ENCODE results near the gene AUTS2.
A peak's percentile ranks its signal among the peaks of the same experiment; 100 is the strongest.

The AUTS2 gene

GRCh38 chr7:69708857-69709256 is 110.6 kb downstream of the AUTS2 start:
- Histone ChIP-seq H3K4me3 (ENCODE audit: low read depth, low read length) (no peak overlapping the region), H3K9me3 (ENCODE audit: control insufficient read depth, insufficient read depth, low read depth, low read length) (no peaks in the 10 kb centered on the region), H3K4me1 (ENCODE audit: control insufficient read depth, insufficient read depth, low read length) (peaks cover 33% of the 10 kb centered on the region), H3K36me3 (ENCODE audit: control insufficient read depth in 2 of 2, insufficient read depth in 1 of 2, low read length in 2 of 2) (no peaks in the 10 kb centered on the region), H3K27ac (ENCODE audit: extremely low read depth, low read depth, low read length) (no peak overlapping the region; the same call in 1 of the 2 replicates)
- ChIA-PET CTCF (interaction anchor here (1.0 to 1.4 kb wide), 3 partner anchors 14 to 990 kb away, joined by 5 to 6 read pairs (median 5); no protein-coding TSS in a partner anchor), POLR2A (no interaction called here)
- no peak for TF ChIP-seq ZBTB10 (tag by site-specific recombination; IDR thresholded peaks at IDR 0.05)
- no peak for TF ChIP-seq ZNF292 (tag by site-specific recombination; IDR thresholded peaks at IDR 0.05; ENCODE audit: borderline replicate concordance, low read depth)
- TF ChIP-seq ZNF747 (tag by site-specific recombination; IDR thresholded peaks at IDR 0.05): no peak
- no peak for TF ChIP-seq ZBTB49 (tag by site-specific recombination; IDR thresholded peaks at IDR 0.05; ENCODE audit: low read depth)
- TF ChIP-seq ZBTB48 (tag by site-specific recombination; IDR thresholded peaks at IDR 0.05): no peak
- TF ChIP-seq, protein P1, sequence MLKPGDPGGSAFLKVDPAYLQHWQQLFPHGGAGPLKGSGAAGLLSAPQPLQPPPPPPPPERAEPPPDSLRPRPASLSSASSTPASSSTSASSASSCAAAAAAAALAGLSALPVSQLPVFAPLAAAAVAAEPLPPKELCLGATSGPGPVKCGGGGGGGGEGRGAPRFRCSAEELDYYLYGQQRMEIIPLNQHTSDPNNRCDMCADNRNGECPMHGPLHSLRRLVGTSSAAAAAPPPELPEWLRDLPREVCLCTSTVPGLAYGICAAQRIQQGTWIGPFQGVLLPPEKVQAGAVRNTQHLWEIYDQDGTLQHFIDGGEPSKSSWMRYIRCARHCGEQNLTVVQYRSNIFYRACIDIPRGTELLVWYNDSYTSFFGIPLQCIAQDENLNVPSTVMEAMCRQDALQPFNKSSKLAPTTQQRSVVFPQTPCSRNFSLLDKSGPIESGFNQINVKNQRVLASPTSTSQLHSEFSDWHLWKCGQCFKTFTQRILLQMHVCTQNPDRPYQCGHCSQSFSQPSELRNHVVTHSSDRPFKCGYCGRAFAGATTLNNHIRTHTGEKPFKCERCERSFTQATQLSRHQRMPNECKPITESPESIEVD (tag by site-specific recombination; IDR thresholded peaks at IDR 0.05): peak; percentile 61
- TF ChIP-seq, protein P2, sequence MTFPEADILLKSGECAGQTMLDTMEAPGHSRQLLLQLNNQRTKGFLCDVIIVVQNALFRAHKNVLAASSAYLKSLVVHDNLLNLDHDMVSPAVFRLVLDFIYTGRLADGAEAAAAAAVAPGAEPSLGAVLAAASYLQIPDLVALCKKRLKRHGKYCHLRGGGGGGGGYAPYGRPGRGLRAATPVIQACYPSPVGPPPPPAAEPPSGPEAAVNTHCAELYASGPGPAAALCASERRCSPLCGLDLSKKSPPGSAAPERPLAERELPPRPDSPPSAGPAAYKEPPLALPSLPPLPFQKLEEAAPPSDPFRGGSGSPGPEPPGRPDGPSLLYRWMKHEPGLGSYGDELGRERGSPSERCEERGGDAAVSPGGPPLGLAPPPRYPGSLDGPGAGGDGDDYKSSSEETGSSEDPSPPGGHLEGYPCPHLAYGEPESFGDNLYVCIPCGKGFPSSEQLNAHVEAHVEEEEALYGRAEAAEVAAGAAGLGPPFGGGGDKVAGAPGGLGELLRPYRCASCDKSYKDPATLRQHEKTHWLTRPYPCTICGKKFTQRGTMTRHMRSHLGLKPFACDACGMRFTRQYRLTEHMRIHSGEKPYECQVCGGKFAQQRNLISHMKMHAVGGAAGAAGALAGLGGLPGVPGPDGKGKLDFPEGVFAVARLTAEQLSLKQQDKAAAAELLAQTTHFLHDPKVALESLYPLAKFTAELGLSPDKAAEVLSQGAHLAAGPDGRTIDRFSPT (tag by site-specific recombination; IDR thresholded peaks at IDR 0.05): no peak
- no peak for TF ChIP-seq SP2 (tag by site-specific recombination; IDR thresholded peaks at IDR 0.05)
- no peak for TF ChIP-seq TCF7L2 (IDR thresholded peaks at IDR 0.05; ENCODE audit: borderline replicate concordance, low read depth, low read length)
- TF ChIP-seq ZNF391 (tag by site-specific recombination; IDR thresholded peaks at IDR 0.05; ENCODE audit: borderline replicate concordance, low read depth): no peak
- peak; percentile 55 for TF ChIP-seq SP7 (tag by site-specific recombination; IDR thresholded peaks at IDR 0.05)
- TF ChIP-seq ZEB2 (tag by site-specific recombination; IDR thresholded peaks at IDR 0.05): peak; percentile 62; the same call in 1 of the 2 replicates
- TF ChIP-seq ZNF112 (tag by site-specific recombination; IDR thresholded peaks at IDR 0.05): no peak
- TF ChIP-seq OSR2 (tag by site-specific recombination; IDR thresholded peaks at IDR 0.05): 0 out of 2 replicates have a peak, but pooled peaks have one; percentile 14
- TF ChIP-seq SETDB1 (IDR thresholded peaks at IDR 0.05; ENCODE audit: insufficient read length, low read length): no peak
- TF ChIP-seq CTCF (tag by site-specific recombination; IDR thresholded peaks at IDR 0.05): no peak
- TF ChIP-seq ZBTB8A (tag by site-specific recombination; IDR thresholded peaks at IDR 0.05): peak; percentile 27; the same call in 1 of the 2 replicates
- 0 out of 2 replicates have a peak, but pooled peaks have one; percentile 19 for TF ChIP-seq ZXDB (tag by site-specific recombination; IDR thresholded peaks at IDR 0.05)
- no peak for TF ChIP-seq ZNF324 (tag by site-specific recombination; IDR thresholded peaks at IDR 0.05)
- TF ChIP-seq ZNF433 (tag by site-specific recombination; IDR thresholded peaks at IDR 0.05; ENCODE audit: low read depth): no peak
- TF ChIP-seq ZNF132 (tag by site-specific recombination; IDR thresholded peaks at IDR 0.05; ENCODE audit: borderline replicate concordance): no peak
- no peak for TF ChIP-seq TRIM28 (IDR thresholded peaks at IDR 0.05; ENCODE audit: borderline replicate concordance, low read length)
- TF ChIP-seq ZNF473 (tag by site-specific recombination; IDR thresholded peaks at IDR 0.05): no peak
- peak; percentile 81 for TF ChIP-seq ZNF660 (tag by site-specific recombination; IDR thresholded peaks at IDR 0.05)
- no peak for TF ChIP-seq ZNF521 (tag by site-specific recombination; IDR thresholded peaks at IDR 0.05)
- TF ChIP-seq ZNF146 (tag by site-specific recombination; IDR thresholded peaks at IDR 0.05): no peak
- 0 out of 2 replicates have a peak, but pooled peaks have one; percentile 30 for TF ChIP-seq ZNF335 (tag by site-specific recombination; conservative IDR thresholded peaks at IDR 0.05)
- no peak for TF ChIP-seq ZNF10 (tag by site-specific recombination; IDR thresholded peaks at IDR 0.05)
- no peak for TF ChIP-seq ZNF585B (tag by site-specific recombination; IDR thresholded peaks at IDR 0.05)
- peak; percentile 51; the same call in 1 of the 2 replicates for TF ChIP-seq SCRT2 (tag by site-specific recombination; IDR thresholded peaks at IDR 0.05)
